ENCODE data around the gene FAM53A.
A peak's percentile ranks its signal among the peaks of the same experiment; 100 is the strongest.

Gene FAM53A

GRCh38 chr4:1695913-1696312 is 11.8 kb upstream of the FAM53A start:
- H3K4me3 ChIP-seq (ENCODE audit: low read depth, low read length) = no peak overlapping the region
- TF ChIP-seq CTCF (IDR thresholded peaks at IDR 0.05; ENCODE audit: low read depth, low read length) = no peak
- in situ Hi-C loops (cut with HindIII; ENCODE audit: low sequenced_read_pairs) = no loop called here
- DNase-seq (ENCODE audit: low read depth, low spot score) = no peak

GRCh38 chr4:1693131-1693896 is 9.2 kb upstream of the FAM53A start:
- TF ChIP-seq CTCF (IDR thresholded peaks at IDR 0.05; ENCODE audit: low read depth, low read length) = peak; percentile 98
- peak; percentile 76 for DNase-seq (ENCODE audit: low read depth, low spot score)
- no peak overlapping the region for H3K4me3 ChIP-seq (ENCODE audit: low read depth, low read length)
- in situ Hi-C loops (cut with HindIII; ENCODE audit: low sequenced_read_pairs) = no loop called here

GRCh38 chr4:1691737-1692373 is 7.7 kb upstream of the FAM53A start:
- no peak for TF ChIP-seq CTCF (IDR thresholded peaks at IDR 0.05; ENCODE audit: low read depth, low read length)
- no peak overlapping the region for H3K4me3 ChIP-seq (ENCODE audit: low read depth, low read length)
- in situ Hi-C loops (cut with HindIII; ENCODE audit: low sequenced_read_pairs) = no loop called here
- DNase-seq (ENCODE audit: low read depth, low spot score) = no peak

- no peak for DNase-seq (ENCODE audit: low read depth, low spot score)
- TF ChIP-seq CTCF (IDR thresholded peaks at IDR 0.05; ENCODE audit: low read depth, low read length) = no peak
- in situ Hi-C loops (cut with HindIII; ENCODE audit: low sequenced_read_pairs) = no loop called here
- no peak overlapping the region for H3K4me3 ChIP-seq (ENCODE audit: low read depth, low read length)
Measured at GRCh38 chr4:1690698-1691097, 6.6 kb upstream of the FAM53A start.

GRCh38 chr4:1686440-1687036 is 2.4 kb upstream of the FAM53A start:
- no peak for TF ChIP-seq CTCF (IDR thresholded peaks at IDR 0.05; ENCODE audit: low read depth, low read length)
- in situ Hi-C loops (cut with HindIII; ENCODE audit: low sequenced_read_pairs) = no loop called here
- DNase-seq (ENCODE audit: low read depth, low spot score) = no peak
- no peak overlapping the region for H3K4me3 ChIP-seq (ENCODE audit: low read depth, low read length)

- no peak for DNase-seq (ENCODE audit: low read depth, low spot score)
- TF ChIP-seq CTCF (IDR thresholded peaks at IDR 0.05; ENCODE audit: low read depth, low read length) = no peak
- H3K4me3 ChIP-seq (ENCODE audit: low read depth, low read length) = no peak overlapping the region
- in situ Hi-C loops (cut with HindIII; ENCODE audit: low sequenced_read_pairs) = no loop called here
Measured at GRCh38 chr4:1685235-1686150, 1.4 kb upstream of the FAM53A start.
